RWPE1 (cell line): ENCODE results near the gene TMEM38B.

Experiments used
- CTCF ChIA-PET: fragments of 350-600 bp; sonication (Branson Sonifier 250); formaldehyde crosslinking; extraction: SDS; loops from one replicate; lab custom pipeline; 2021; lab: Yijun Ruan, JAX
- POLR2A ChIA-PET: fragments of 400-600 bp; formaldehyde crosslinking; extraction: SDS; loops from one replicate; lab custom pipeline; 2020; ENCODE audit warnings: antibody characterized with exemption; ENCODE audit not compliant: low non-redundant PET; lab: Yijun Ruan, JAX
- DNase-seq: peaks from one replicate; pipeline ENCODE4 v3.0.0; 2012; ENCODE audit warnings: low spot score
- H3K27ac ChIP-seq: fragments of 450-650 bp; 2 replicates; pipeline ENCODE4 v1.5.1; 2017
- TF ChIP-seq, protein P1 (sequence below): fragments of 450-650 bp; conservative IDR thresholded peaks from 2 replicates; pipeline ENCODE4 v1.5.1; 2017; ENCODE audit warnings: low read depth, mild to moderate bottlenecking

The TMEM38B gene

DNA sequence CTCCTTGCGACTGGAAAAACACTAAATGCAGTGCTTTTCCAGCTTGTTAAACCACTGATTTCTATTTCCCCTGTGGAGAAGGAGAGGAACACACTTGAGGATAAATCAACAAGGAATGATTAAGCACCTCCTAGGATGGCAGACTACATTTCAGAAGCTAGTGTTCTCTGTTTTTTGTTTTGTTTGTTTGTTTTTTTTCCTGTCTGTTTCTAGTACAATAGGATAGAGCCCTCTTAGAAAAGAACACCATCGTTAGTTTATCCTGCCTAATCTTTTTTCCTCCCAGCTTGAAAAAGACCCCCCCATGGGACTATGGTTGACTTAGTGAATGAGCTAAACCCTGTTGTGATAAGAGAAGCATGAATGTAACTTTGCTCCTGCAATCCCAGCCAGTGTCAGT, 36.0 kb upstream of the TMEM38B start:
- no peak for DNase-seq
- TF ChIP-seq, protein P1, sequence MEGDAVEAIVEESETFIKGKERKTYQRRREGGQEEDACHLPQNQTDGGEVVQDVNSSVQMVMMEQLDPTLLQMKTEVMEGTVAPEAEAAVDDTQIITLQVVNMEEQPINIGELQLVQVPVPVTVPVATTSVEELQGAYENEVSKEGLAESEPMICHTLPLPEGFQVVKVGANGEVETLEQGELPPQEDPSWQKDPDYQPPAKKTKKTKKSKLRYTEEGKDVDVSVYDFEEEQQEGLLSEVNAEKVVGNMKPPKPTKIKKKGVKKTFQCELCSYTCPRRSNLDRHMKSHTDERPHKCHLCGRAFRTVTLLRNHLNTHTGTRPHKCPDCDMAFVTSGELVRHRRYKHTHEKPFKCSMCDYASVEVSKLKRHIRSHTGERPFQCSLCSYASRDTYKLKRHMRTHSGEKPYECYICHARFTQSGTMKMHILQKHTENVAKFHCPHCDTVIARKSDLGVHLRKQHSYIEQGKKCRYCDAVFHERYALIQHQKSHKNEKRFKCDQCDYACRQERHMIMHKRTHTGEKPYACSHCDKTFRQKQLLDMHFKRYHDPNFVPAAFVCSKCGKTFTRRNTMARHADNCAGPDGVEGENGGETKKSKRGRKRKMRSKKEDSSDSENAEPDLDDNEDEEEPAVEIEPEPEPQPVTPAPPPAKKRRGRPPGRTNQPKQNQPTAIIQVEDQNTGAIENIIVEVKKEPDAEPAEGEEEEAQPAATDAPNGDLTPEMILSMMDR = no peak
- CTCF ChIA-PET = interaction anchor here (0.8 kb wide), 1 partner anchor 32 kb away, joined by 3 read pairs; no protein-coding TSS in a partner anchor
- H3K27ac ChIP-seq = no peak overlapping the region
- POLR2A ChIA-PET = no interaction called here

DNA sequence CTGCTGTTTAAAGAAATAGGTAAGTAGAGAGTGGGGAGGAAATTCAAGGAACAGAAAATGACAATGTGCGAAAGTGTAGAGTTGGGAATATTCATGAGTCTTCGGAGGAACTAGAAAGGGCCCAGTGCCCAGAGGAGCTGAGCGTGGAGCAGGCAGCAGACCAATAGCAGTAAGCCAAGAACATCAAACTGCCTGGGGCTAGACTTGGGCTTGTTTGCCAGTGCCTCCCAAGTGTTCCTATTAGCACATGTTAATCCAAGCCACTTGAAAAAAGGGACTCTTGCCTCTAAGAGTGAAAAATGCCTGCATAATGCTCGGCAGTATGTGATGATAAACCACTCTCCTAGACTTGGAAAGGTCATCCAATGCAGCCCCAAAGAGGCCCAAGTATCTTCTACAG, 33.3 kb upstream of the TMEM38B start:
- CTCF ChIA-PET = interaction anchor here (0.6 kb wide), 1 partner anchor 65 kb away, joined by 3 read pairs; no protein-coding TSS in a partner anchor

DNA sequence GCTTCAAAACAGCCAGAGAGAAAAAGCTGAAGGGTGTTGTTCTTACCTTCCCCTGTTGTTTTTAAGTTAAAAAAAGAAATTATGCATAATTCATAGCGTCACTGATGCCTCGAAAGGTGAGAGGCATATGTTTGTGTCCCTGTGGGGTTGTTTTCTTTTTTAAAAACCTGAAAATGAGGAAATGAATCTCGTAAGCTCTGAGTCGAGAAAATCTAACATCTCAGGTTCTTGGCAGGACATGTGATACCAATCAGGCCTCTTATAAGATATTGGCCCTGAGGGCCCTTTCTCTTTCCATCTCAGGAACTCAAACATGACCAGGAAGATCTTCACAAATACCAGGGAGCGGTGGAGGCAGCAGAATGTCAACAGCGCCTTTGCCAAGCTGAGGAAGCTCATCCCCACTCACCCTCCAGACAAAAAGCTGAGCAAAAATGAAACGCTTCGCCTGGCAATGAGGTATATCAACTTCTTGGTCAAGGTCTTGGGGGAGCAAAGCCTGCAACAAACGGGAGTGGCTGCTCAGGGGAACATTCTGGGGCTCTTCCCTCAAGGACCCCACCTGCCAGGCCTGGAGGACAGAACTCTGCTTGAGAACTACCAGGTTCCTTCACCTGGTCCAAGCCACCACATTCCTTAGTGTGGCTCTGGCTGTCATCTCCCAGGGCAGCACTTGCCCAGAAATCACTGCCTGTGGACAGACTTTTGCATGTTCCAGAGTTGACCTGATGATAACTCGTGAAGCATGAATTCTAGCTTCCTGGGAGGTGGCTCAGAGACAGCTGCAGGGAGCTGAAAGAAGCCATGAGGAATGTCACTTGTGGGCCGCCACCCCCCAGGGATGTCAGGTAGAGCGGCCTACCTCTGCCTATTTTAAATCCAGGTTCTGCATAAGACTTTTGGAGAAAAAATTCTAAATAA, 31.9 kb upstream of the TMEM38B start, which contains the start of gene TAL2:
TSS of gene TAL2 (plus strand) at position 274 of the 921 bp plus-strand sequence. CDS start at position 314, 40 bp downstream.
- no peak within 1 kb of the TSS for H3K27ac ChIP-seq
- ChIA-PET CTCF (interaction anchor here (0.7 kb wide), 1 partner anchor 219 kb away, joined by 3 read pairs; no protein-coding TSS in a partner anchor), POLR2A (no interaction called here)
- TF ChIP-seq, protein P1 = no peak
- no peak for DNase-seq

More for the DNA sequence above, 33.3 kb upstream of the TMEM38B start:
- TF ChIP-seq, protein P1 = no peak
- DNase-seq = no peak
- POLR2A ChIA-PET = no interaction called here
- no peak overlapping the region for H3K27ac ChIP-seq

DNA sequence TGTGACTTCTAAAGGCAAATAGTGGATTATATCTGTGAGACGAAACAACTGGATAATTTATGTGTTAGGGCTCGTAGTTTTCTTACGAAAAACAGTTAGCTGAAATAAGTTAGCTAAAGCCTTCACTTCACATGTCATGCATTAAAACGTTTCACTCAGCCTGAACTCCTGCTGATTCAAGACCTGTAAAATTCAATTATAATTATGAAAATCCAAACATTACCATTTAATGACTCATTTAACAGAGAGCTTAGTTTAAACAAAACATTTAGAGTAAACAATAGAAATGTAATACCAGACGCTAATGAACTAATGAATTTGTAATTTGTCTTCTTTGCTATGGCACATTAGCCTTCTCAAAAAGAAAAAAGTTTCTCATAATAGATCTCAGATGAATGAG, 30.4 kb upstream of the TMEM38B start:
- no peak for DNase-seq
- CTCF ChIA-PET = no interaction called here
- TF ChIP-seq, protein P1 = no peak
- POLR2A ChIA-PET = no interaction called here
- H3K27ac ChIP-seq = no peak overlapping the region

DNA sequence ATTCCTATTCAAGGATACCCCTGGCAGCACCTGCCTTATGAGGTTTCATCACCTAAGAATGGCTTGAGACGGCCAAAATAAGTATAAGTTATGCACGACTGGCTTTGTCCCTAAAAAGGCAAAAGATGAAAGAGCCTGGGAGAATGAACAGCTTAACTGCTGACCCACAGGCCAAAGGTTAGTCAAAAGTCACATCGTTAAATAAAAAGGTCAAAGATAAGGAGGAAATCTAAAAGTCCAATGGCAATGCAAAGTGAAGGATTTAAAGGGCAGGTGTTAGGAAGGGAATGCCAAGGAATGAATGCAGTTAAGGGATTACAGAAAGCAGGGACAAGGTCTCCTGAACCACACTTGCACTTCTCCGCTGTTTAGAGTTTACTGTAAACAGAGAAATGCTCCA, 26.5 kb upstream of the TMEM38B start:
- ChIA-PET POLR2A (no interaction called here), CTCF (interaction anchor here (0.7 kb wide), 1 partner anchor 1343 kb away, joined by 3 read pairs; no protein-coding TSS in a partner anchor)
- TF ChIP-seq, protein P1 = no peak
- H3K27ac ChIP-seq = no peak overlapping the region
- DNase-seq = no peak

DNA sequence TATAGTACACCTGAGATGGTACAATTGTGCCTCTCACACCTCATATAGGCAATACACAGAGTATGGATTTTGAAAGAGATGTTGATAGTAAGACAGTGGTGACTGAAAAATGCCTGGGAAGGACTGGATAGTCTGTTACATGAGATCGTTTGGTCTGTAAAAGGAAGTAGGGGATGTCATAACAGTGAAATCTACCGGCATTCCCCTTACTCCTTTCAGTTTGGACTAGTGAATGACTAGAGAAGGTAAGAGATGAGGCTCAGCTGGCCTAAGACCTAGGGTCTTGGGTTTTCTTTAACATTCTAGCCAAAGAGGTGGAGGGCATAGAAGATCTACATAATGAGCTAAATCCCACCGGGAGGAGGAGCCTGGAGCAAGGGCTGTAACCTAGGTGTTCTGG, 24.0 kb upstream of the TMEM38B start:
- ChIA-PET CTCF (no interaction called here), POLR2A (no interaction called here)
- DNase-seq = no peak
- H3K27ac ChIP-seq = no peak overlapping the region
- TF ChIP-seq, protein P1 = no peak
